Measurements from ENCODE around the gene ZBTB43.
"Not testable (repeated sequence)": the region's sequence is repeated elsewhere in the genome, so short reads cannot be mapped to it uniquely, and the experiment has no call there.

The ZBTB43 gene

DNA sequence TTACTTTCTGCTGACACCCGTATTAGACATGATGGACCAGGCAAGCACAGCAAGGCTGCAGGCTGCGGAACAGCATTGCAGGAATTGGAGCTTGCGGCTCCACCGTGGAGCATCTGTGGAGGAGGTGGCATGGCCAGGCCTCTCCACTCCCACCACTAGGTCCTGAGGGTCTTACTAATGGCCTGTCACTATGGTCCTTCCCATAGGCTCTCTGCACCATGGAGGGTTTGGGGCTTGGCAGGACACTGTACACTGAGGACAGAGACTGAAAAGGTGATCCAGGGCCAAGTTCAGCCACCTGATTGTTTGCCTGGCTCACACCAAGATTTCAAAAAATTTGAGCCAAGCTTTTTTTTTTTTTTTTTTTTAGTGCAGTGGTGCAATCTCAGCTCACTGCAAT, 14.3 kb upstream of the ZBTB43 start:
- no peak for DNase-seq (ENCODE audit: low spot score)

DNA sequence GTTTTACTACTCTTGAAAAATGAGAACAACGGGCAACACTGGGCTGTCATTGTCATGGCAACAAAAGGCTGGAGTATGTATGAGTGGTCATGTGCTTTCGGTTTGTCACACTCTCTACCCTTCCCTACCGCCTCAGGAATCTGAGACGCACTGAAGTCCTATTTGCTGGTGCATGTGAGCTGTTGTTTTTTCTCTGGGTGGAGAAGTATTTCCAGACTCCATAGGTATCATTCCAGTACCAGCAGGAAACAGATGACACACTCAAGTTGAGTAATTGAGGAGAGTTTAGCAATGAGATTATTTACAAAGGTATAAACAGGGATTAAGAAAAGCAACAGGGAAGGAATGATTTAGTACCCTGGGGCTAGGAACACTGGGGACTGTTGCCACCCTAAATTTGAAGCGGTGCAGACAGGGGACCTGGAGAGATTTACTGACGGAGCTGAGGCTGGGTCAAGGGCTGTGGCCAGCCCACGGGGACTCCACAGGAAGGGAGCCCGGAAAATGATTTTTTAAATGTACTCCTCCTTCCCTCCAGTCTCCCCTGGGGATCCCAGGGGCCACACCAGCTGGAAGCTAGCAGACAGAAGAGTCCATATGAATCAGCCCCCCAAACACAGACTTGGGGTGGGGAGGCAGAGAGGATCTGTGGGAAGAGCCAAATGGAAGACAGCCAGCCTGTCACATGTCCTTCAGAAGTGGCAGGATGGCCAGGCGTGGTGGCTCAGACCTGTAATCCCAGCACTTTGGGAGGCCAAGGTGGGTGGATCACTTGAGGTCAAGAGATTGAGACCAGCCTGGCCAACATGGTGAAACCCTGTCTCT, 13.2 kb upstream of the ZBTB43 start:
- DNase-seq (ENCODE audit: low spot score): no peak

DNA sequence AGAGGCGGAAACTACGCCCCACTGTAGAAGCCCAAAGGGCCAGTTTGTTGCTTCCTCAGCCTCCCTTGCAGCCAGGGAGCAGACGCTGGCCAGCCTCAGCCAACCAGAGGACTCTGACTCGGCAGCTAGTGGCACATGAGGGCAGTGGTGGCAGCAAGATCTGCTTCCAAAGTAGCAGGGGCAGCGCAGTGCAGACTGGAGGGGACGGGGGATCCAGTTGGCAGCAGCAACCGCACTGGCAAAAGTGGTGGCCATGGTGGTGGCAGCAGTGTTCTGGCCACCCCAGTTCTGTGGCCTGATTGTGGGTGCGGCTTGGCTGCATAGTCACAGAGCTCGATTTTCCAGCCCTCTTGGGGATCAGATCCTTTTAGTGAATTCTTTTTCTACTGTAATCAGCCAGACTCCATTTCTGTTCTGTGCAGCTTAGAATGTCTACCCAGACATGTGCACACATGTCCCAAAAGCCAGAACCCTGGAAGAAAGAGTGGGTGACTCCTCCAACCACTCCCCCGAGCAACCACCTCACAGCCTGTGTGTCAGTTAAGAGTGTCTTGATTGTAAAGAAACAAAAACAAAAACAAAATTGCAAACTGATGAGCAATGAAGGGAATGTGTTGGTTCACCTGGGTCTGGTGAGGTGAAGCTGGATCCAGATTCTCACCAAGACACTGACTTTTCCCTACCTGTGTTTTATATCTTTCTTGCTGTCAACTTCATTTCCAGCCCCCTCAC, 11.0 kb upstream of the ZBTB43 start:
- no peak for DNase-seq (ENCODE audit: low spot score)

DNA sequence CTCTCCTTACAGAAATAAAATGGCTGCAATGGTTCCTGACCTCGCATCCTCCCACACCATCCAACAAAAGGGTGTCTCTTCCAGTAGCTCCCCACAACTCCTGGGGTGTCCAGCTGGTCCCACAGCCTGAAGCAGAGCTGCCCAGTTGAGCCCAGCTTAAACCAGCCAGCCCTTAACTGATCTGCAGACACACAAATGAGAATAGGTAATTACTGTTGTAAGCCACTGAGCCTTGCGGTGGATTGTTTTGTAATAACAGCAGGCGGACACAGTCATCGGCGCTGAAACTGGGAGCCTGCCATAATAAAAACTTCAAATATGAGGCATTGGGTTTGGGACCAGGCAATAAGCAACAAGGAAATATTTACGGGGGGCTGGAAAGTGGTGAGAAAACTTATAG, 10.4 kb upstream of the ZBTB43 start:
- DNase-seq (ENCODE audit: low spot score): no peak

DNA sequence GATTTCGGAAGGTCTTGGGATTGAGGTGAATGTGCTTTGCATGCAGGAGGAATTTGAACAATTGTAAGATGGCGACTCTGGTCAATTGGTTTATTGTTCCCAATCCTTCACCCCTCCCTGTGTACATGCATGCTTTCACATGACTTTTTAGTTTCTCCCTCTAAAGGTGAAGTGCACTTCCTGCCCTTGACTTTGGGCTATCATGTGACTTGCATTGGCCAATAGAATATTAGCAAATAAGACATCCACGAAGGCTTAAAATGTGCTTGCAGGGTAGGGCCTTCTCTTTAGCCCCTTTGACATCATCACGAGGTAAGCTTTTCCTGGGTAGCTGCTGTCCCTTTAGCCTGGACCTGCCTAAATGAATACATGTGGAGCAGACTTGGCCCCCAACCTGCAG, 8.1 kb upstream of the ZBTB43 start:
- no peak for DNase-seq (ENCODE audit: low spot score)

DNA sequence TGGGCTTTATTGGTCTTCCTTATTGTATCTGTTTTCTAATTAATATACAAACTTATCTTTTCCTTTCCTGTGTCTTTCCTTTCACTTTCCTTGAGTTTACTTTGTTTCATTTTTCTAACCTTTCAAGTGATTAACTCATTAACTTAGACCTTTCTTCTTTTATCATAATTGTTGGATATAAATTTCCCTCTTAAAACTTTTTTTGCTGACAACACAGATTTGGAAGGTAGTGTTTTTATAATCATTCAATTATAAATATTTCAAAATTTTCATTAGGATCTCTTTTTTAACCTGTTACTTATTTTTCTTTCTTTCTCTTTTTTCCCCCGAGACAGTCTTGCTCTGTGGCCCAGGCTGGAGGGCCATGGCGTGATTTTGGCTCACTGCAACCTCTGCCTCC, 6.9 kb upstream of the ZBTB43 start:
- no peak for DNase-seq (ENCODE audit: low spot score)

DNA sequence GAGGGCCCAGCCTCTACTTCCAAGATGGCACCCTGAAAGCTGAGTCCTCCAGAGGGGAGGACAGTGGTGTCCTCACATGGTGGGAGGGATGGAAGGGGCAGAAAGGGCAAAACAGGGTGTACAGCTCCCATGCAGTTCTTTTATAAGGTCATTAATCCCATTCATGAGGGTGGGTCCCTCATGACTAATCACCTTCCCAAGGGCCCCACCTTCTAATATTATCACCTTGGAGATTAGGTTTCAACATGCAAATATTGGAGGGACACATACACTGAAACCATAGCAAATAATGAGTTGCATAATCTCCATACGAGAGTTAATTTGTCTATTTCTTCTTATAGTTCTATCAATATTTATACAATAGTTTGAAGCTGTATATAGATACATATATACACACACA, 5.8 kb upstream of the ZBTB43 start:
- DNase-seq (ENCODE audit: low spot score): no peak

DNA sequence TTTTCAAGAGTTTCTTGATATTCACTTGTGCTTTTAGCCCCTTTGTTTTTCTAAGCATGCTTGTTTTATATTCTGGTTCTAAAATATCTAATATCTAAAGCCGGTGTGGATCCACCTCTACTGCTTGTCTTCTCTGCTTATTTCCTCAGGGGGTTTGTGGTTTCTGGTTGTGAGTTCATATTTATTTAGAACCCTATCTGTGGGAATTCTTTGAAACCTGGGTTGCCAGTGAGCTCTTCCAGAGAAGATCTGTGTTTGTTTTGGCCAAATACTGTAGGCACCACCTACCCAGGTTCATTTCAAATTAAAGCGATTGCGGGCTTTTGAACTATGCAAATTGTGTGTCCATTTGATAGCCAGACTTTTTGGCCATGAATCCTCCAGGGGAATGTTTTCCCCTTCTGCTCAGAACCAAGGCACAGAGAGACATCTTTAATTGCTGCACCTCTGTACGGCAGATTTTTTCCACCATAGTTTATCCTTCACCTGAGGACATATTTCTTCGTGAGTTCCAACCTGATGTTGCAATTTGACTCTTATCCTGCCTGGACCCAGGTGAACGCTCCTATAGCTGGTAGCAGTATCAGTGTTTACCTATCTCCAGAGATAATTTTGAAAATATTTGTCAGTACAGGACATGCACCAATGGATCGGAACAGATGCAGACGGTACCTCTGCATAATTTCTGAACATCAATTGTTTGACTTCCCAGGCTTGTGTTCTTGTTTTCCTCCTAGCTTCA, 2.4 kb upstream of the ZBTB43 start:
- no peak for DNase-seq (ENCODE audit: low spot score)

DNA sequence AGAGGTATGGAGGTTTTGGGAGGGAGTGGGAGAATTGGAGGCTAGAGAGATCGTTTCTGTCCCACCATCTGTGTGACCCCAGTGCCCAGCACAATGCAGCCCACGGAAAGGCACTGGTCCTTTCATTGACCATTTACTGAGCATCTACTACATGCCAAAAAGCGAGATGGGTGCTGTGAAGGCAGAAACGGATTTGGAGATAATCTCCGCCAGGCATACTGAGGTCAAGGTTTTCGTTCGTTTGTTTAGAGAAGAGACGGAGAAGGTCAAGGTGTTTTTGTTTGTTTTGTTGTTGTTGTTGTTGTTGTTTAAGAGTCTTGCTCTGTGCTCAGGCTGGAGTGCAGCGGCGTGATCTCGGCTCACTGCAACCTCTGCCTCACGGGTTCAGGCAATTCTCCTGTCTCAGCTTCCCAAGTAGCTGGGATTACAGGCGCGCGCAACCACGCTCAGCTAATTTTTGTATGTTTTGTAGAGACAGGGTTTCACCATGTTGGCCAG, 593 bp upstream of the ZBTB43 start:
- no peak for DNase-seq (ENCODE audit: low spot score)

DNA sequence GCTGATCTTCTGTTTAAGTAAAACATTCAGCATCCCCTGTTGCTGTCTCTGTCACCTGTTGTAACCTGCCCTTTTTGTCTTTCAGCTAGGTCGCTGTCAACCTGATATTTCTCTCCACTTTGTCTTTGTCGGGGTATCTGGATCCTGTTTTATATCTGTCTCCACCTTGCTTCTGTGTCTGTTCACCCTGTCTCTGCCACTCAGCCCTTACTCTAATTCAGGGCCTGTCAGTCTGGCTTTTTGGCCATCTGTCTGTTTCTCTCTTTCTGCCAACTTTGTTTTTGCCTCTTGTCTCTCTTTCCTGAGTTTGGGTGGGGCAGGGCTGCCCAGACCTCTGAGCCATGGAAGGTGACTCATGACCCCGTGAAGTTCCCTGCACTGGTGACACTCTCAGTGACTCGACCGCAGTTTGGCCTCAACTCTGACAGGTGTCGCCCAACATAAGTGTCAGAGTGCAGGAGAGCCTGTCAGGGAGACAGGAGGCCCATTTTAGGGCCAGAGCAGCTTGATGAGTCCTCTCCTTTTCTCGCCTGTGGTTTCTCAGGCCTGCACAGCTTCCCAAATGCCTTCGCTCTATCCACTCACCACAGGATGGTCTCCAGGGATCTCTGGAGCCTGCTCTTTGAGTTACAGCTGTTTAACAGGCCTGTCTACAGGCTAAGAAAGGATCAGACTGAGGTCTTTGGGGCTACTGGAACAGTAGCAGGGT, 868 bp downstream of the ZBTB43 start:
- DNase-seq (ENCODE audit: low spot score): peak; percentile 14

DNA sequence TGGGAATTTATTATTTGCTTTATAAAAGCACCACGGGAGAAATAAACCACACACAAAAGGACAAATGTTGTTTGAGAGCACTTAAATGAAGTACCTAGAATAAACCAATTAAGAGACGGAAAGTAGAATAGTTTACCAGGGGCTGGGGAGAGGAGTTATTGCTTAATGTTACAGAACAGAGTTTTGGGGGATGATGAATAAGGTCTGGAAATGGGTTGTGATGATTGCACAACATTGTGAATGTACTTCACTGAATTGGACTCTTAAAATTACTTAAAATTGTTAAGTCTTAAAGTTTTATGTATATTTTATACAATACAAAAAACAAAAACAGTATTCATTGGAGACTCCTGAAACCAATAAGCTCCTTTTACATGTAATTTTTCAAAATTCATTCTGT, 1.5 kb downstream of the ZBTB43 start:
- DNase-seq (ENCODE audit: low spot score): no peak

DNA sequence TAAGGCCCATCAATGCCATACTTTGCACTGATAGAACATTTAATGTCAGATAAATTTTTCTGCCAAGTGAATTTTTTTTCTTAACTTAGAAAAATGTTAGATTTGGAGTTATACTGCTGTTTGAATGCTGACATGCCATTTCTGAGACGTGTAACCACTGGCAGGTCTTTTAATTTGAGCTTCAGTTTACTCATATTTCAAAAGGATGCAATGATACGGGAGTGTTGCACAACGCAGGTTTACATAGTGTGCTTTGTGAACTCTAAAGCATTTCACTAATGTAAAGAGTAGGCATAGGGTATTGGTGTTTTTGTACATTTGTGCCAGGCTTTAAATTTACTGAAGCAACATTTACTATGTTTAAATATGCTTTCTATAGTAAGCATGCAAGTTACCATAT, 4.2 kb downstream of the ZBTB43 start:
- no peak for DNase-seq (ENCODE audit: low spot score)

DNA sequence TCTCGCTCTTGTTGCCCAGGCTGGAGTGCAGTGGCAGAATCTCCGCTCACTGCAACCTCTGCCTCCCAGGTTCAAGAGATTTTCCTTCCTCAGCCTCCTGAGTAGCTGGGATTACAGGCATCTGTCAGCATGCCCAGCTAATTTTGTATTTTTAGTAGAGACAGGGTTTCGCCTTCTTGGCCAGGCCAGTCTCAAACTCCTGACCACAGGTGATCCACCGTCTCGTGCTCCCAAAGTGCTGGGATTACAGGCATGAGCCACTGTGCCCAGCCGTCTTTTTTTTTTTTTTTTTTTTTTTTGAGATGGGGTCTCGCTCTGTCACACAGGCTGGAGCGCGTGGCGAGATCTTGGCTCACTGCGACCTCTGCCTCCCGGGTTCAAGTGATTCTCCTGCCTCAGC, 5.4 kb downstream of the ZBTB43 start:
- not testable (repeated sequence) for DNase-seq (ENCODE audit: low spot score)

DNA sequence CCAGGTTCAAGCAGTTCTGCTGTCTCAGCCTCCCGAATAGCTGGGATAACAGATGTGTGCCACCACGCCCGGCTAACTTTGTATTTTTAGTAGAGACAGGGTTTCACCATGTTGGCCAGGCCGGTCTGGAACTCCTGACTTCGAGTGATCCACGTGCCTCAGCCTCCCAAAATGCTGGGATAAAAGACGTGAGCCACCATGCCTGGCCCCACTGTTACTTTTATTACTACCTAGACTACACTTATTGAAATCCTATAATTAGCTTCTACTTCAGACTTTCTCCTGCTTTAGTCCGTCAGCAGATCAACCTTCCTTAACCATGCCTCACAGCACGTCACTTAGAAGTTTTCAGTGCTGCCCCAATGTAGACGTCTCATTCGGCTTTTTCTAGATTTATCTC, 8.2 kb downstream of the ZBTB43 start:
- no peak for DNase-seq (ENCODE audit: low spot score)

DNA sequence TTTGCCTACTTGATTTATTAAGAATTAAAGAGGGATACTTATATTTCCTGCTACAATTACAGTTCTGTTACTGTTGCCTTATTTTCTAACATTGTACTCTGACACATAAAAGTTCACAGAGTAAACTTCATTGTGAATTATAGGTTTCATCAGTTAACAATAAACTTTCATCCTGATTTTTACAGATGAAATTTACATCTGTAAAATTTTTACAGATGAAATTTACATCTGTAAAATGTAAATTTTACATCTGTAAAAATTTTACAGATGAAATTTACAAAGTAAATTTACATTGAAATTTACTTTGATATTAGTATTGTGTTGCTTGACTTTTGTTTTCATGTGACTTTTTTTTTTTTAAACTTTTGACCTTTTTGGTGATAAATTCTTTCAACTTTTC, 9.3 kb downstream of the ZBTB43 start:
- no peak for DNase-seq (ENCODE audit: low spot score)

DNA sequence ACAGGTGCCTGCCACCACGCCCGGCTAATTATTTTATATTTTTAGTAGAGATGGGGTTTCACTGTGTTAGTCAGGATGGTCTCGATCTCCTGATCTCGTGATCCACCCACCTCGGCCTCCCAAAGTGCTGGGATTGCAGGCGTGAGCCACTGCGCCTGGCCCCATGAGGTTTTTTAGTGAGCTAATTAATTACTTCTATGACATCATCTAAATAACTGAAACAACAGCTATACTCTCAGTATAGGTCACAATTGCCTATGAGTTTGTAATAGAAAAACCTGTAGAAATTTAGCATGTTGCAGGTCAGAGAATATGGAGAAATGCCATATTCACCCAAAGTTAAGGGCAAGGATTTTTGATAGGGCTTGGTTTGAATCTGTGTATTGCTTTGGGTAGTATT, 12.8 kb downstream of the ZBTB43 start:
- DNase-seq (ENCODE audit: low spot score): not testable (repeated sequence)

DNA sequence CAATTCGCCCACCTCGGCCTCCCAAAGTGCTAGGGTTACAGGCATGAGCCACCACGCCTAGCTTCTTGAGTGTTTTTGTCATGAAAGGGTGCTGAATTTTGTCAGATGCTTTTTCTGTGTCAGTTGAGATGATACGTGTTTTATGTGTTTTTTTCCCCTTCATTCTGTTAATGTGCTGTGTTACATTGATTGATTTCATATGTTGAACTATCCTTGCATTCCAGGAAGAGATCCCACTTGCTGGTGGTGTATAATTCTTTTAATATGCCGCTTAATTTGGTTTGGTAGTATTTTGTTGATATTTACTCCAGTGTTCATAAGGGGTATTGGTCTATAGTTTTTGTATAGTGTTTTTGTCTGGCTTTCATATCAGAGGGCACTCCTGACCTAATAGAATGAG, 13.6 kb downstream of the ZBTB43 start:
- DNase-seq (ENCODE audit: low spot score): no peak

DNA sequence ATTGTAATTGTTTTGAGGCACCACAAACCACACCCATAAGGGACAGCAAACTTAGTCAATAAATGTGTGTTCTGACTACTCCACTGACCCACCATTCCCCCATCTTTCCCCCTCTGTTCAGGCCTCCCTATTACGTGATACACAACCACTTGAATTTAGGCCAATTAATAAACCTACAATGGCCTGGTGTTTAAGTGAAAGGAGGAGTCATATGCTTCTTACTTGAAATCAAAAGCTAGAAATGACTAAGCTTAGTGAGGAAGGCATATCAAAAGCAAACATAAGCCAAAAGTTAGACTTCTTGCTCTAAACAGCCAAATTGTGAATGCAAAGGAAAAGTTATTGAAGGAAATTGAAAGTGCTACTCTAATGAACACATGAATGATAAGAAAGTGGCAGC, 14.6 kb downstream of the ZBTB43 start:
- no peak for DNase-seq (ENCODE audit: low spot score)

DNA sequence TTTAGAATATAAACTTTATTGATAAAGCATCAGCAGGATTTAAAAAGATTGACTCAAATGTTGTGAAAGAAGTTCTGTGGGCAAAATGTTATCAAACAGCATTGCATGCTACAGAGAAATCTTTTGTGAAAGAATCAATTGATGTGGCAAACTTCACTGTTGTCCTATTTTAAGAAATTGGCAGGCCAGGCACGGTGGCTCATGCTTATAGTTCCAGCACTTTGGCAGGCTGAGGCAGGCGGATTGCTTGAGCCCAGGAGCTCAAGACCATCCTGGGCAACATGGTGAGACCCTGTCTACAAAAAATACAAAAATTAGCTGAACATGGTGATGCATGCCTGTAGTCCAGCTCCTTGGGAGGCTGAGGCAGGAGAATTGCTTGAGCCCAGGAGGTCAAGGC, 17.4 kb downstream of the ZBTB43 start:
- DNase-seq (ENCODE audit: low spot score): peak; percentile 78

DNA sequence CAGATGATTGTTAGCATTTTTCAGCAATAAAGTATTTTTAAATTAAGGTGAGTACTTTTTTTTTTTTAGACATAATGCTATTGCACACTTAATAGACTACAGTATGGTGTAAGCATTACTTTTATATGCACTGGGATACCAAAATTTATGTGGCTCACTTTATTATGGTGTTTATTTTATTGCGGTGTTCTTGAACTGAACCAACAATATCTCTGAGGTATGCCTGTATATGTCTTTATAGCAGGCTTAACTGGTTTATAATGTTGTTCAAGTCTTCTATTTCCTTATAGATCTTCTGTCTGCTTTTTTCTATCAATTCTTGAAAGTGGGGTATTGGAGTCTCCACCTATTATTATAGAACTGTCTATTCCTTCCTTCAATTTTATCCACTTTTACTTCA, 18.0 kb downstream of the ZBTB43 start:
- DNase-seq (ENCODE audit: low spot score): no peak

DNA sequence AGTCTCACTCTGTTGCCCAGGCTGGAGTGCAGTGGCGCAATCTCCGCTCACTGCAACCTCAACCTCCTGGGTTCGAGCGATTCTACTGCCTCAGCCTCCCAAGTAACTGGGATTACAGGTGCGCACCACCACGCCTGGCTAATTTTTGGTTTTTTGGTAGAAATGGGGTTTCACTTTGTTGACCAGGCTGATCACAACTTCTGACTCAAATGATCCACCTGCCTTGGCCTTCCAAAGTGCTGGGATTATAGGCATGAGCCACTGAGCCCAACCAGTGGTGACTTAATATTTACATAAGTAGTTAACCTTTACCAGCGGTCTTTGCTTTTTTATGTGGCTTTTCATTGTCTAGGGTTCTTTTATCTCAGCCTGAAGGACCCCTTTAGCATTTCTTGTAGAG, 19.2 kb downstream of the ZBTB43 start:
- not testable (repeated sequence) for DNase-seq (ENCODE audit: low spot score)

DNA sequence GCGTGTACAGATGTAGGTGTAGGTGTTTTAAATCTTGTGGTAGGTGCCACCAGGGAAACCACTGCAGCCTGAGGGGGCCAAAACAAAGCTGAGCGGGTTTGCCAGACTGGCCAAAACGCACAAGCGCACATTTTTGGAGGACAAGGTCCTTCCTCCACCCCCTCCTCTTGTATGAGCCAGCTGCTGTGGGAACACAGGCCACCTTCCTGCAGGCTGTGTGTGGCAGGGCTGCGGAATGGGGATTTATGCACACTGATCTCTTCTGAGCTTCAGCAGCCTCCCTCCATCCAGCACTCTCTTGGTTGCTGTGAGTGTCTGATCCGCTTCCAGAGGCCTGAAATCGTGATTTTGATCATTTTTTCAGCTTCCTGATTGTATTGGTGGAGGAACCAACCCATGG, 22.4 kb downstream of the ZBTB43 start:
- DNase-seq (ENCODE audit: low spot score): no peak
